ENCODE measurements around the gene GASK1A. TPM values are rescaled to one million over a fixed set of nuclear protein-coding genes. Genes with fewer than 3 reads are reported as not detected.

The GASK1A gene
- total and polyA plus RNA-seq, 2 of the 8 experiments (the other 6 are each of a cell fraction or from before 2014, with no cell fraction given) = 4.7 to 7.9 TPM

GRCh38 chr3:43001094-43001553, 22.0 kb downstream of the GASK1A start (continued):
- TF ChIP-seq GABPA (IDR thresholded peaks at IDR 0.05; ENCODE audit: borderline replicate concordance, insufficient read depth, low read length) = no peak
